ENCODE data around the gene ITK.
A peak's percentile ranks its signal among the peaks of the same experiment; 100 is the strongest.

ITK gene

DNA sequence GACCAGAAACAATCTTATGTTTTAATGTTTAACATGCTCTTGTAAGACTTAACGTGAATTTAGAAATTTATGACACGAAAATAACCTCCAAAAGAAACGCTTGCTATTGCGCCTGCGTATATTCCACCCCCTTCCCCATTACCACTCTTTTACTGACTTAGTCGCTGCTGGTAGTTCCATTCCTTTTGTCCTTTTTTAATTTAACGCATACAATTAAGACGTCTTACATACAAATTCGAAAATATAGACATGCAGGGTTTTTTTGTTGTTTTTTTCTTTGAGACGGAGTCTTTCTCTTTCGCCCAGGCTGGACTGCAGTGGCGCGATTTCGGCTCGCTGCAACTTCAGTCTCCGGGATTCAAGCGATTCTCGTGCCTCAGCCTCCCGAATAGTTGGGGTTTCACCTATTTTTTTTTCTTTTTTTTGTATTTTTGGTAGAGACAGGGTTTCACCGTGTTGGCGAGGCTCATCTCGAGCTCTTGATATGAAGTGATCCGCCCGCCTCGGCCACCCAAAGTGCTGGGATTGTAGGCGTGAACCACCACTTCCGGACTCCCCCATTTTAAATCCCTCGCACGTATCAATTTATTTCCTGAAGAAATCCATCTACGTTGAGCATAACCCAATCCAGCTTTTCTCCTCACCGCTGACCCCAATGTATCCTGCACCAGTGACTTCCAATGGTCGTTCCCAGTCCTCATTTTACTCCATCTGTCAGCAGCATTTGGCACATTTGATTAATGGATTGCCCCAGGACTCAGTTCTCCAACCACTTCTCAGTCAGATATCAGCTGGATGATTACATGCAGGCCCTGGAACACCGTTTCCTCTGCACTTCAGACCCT, 37.3 kb upstream of the ITK start:
- TF ChIP-seq, protein P1, sequence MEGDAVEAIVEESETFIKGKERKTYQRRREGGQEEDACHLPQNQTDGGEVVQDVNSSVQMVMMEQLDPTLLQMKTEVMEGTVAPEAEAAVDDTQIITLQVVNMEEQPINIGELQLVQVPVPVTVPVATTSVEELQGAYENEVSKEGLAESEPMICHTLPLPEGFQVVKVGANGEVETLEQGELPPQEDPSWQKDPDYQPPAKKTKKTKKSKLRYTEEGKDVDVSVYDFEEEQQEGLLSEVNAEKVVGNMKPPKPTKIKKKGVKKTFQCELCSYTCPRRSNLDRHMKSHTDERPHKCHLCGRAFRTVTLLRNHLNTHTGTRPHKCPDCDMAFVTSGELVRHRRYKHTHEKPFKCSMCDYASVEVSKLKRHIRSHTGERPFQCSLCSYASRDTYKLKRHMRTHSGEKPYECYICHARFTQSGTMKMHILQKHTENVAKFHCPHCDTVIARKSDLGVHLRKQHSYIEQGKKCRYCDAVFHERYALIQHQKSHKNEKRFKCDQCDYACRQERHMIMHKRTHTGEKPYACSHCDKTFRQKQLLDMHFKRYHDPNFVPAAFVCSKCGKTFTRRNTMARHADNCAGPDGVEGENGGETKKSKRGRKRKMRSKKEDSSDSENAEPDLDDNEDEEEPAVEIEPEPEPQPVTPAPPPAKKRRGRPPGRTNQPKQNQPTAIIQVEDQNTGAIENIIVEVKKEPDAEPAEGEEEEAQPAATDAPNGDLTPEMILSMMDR (IDR thresholded peaks at IDR 0.05; ENCODE audit: extremely low read depth, insufficient read depth, missing control alignments): no peak
- in situ Hi-C loops (cut with MboI; ENCODE audit: low pct_unique_long_range_greater_than_20kb, low sequenced_read_pairs, unreplicated experiment): loop anchor here (10.0 to 25.0 kb wide), 3 partner anchors 171 to 1206 kb away; no protein-coding TSS in a partner anchor
- peak; percentile 57 for DNase-seq (ENCODE audit: low spot score)

DNA sequence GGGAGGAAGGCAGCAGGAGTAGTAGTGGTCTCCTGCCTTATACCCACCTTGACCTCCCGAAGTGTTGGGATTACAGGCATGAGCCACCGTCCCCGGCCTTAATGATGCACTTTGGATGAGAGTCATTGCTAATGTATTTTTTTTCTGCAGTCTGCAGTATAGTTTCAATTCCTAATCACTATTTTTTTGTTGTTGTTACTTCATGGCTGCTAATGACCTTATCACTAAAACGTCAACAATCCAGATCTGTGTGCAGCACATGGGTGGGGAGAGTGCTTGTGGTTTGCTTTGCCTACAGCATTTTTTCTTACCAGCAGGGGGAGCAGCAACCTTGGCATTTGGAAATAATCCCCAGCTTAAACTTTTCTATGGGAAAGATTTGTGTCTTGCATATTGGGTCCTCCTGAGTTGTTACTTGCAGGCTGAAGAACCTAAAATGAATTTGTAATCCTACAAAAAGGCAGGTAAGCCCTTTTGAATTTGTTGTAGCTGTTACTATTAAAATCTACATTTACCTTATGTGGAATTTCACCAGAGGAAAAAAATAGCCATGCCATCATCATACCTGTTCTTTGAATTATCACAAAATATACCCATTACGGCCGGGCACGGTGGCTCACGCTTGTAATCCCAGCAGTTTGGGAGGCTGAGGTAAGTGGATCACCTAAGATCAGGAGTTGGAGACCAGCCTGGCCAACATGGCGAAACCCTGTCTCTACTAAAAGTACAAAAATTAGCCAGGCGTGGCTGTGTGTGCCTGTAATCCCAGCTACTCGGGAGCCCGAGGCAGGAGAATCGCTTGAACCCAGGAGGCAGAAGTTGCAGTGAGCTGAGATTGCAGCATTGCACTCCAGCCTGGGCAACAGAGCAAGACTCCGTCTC, 31.7 kb upstream of the ITK start:
- in situ Hi-C loops (cut with MboI; ENCODE audit: low pct_unique_long_range_greater_than_20kb, low sequenced_read_pairs, unreplicated experiment): loop anchor here (10.0 to 25.0 kb wide), 3 partner anchors 166 to 1212 kb away; no protein-coding TSS in a partner anchor
- TF ChIP-seq, protein P1 (IDR thresholded peaks at IDR 0.05; ENCODE audit: extremely low read depth, insufficient read depth, missing control alignments): peak; percentile 84
- DNase-seq (ENCODE audit: low spot score): peak; percentile 64

- in situ Hi-C loops (cut with MboI; ENCODE audit: low pct_unique_long_range_greater_than_20kb, low sequenced_read_pairs, unreplicated experiment): no loop called here
- no peak for DNase-seq (ENCODE audit: low spot score)
- TF ChIP-seq, protein P1 (IDR thresholded peaks at IDR 0.05; ENCODE audit: extremely low read depth, insufficient read depth, missing control alignments): no peak
Observed at GRCh38 chr5:157150995-157151394, 29.6 kb upstream of the ITK start.

DNA sequence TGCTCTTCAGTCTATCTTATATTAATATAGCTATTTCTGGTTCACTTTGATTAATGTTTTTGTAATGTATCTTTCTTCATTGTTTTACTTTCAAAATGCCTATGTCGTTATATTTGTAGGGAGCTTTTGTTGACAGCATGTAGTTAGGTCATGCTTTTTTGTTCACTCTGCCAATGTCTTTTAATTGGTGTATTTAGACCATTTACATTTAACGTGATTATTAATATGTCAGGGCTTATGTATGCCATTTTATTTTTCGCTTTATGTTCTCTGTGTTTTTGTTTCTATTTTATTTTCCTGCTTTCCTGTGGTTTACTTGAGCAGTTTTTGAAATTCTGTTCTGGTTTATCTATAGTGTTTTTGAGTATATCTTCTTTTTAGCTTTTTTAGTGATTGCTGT, 25.3 kb upstream of the ITK start:
- in situ Hi-C loops (cut with MboI; ENCODE audit: low pct_unique_long_range_greater_than_20kb, low sequenced_read_pairs, unreplicated experiment): no loop called here
- no peak for DNase-seq (ENCODE audit: low spot score)
- TF ChIP-seq, protein P1 (IDR thresholded peaks at IDR 0.05; ENCODE audit: extremely low read depth, insufficient read depth, missing control alignments): no peak

DNA sequence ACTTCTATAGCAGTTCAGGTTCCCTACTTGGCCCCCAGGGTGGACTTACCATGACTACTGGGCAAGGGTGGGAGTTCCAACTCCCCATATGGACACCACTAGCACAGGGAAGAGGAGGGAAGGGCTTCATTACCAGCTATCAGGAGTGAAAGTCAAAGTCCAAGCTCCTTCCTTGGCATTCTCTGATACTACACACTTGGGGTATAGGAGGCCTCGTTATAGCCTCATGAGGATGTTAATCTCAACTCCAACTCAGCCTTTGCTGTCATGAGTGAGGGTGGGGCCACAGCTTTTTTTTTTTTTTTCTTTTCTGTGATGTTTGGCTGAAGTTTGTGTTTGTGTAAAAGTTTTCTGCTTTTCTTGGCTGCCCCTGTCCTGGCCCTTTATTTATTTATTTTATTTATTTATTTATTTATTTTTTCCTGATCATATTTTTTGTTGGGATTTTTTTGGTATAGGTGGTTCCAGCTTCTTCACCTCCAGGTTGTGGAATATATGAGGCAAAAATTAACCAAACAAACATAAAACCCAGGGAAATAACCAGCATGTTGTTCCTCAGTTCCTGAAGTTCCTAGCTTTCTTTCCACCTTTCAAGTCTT, 23.2 kb upstream of the ITK start:
- in situ Hi-C loops (cut with MboI; ENCODE audit: low pct_unique_long_range_greater_than_20kb, low sequenced_read_pairs, unreplicated experiment): no loop called here
- no peak for DNase-seq (ENCODE audit: low spot score)
- TF ChIP-seq, protein P1 (IDR thresholded peaks at IDR 0.05; ENCODE audit: extremely low read depth, insufficient read depth, missing control alignments): no peak

- no peak for DNase-seq (ENCODE audit: low spot score)
- in situ Hi-C loops (cut with MboI; ENCODE audit: low pct_unique_long_range_greater_than_20kb, low sequenced_read_pairs, unreplicated experiment): no loop called here
- TF ChIP-seq, protein P1 (IDR thresholded peaks at IDR 0.05; ENCODE audit: extremely low read depth, insufficient read depth, missing control alignments): no peak
Observed at GRCh38 chr5:157159209-157159751, 21.4 kb upstream of the ITK start.
